ENCODE data around the gene WDR27.
"Not testable (repeated sequence)": the region's sequence is repeated elsewhere in the genome, so short reads cannot be mapped to it uniquely, and the experiment has no call there.

The WDR27 gene

GRCh38 chr6:169661391-169661756, 40.5 kb downstream of the WDR27 start:
- DNase-seq (ENCODE audit: low read depth), result no peak

- DNase-seq (ENCODE audit: low read depth), result no peak
Measured at GRCh38 chr6:169660751-169661390, 41.0 kb downstream of the WDR27 start.

- DNase-seq (ENCODE audit: low read depth), result no peak
Measured at GRCh38 chr6:169659820-169660610, 41.8 kb downstream of the WDR27 start.

GRCh38 chr6:169657284-169657610, 44.6 kb downstream of the WDR27 start:
- DNase-seq (ENCODE audit: low read depth), result no peak

GRCh38 chr6:169656546-169657283, 45.1 kb downstream of the WDR27 start:
- no peak for DNase-seq (ENCODE audit: low read depth)

- peak; percentile 53 for DNase-seq (ENCODE audit: low read depth)
Measured at GRCh38 chr6:169654598-169655391, 47.0 kb downstream of the WDR27 start.

GRCh38 chr6:169653691-169654090, 48.1 kb downstream of the WDR27 start:
- DNase-seq (ENCODE audit: low read depth), result no peak

- DNase-seq (ENCODE audit: low read depth), result no peak
Measured at GRCh38 chr6:169652896-169653295, 48.9 kb downstream of the WDR27 start.

- DNase-seq (ENCODE audit: low read depth), result no peak
Measured at GRCh38 chr6:169651498-169651897, 50.3 kb downstream of the WDR27 start.

GRCh38 chr6:169650959-169651292, 50.9 kb downstream of the WDR27 start:
- no peak for DNase-seq (ENCODE audit: low read depth)

- no peak for DNase-seq (ENCODE audit: low read depth)
Measured at GRCh38 chr6:169650241-169650958, 51.4 kb downstream of the WDR27 start.

GRCh38 chr6:169648617-169649016, 53.2 kb downstream of the WDR27 start:
- no peak for DNase-seq (ENCODE audit: low read depth)

GRCh38 chr6:169648092-169648491, 53.7 kb downstream of the WDR27 start:
- DNase-seq (ENCODE audit: low read depth), result no peak

- no peak for DNase-seq (ENCODE audit: low read depth)
Measured at GRCh38 chr6:169647637-169648036, 54.2 kb downstream of the WDR27 start.

GRCh38 chr6:169646906-169647567, 54.8 kb downstream of the WDR27 start:
- no peak for DNase-seq (ENCODE audit: low read depth)

GRCh38 chr6:169645459-169645858, 56.4 kb downstream of the WDR27 start:
- not testable (repeated sequence) for DNase-seq (ENCODE audit: low read depth)

- no peak for DNase-seq (ENCODE audit: low read depth)
Measured at GRCh38 chr6:169643521-169643920, 58.3 kb downstream of the WDR27 start.

GRCh38 chr6:169642455-169642854, 59.4 kb downstream of the WDR27 start:
- DNase-seq (ENCODE audit: low read depth), result no peak

GRCh38 chr6:169641461-169642085, 60.3 kb downstream of the WDR27 start:
- no peak for DNase-seq (ENCODE audit: low read depth)

- DNase-seq (ENCODE audit: low read depth), result no peak
Measured at GRCh38 chr6:169640983-169641382, 60.8 kb downstream of the WDR27 start.

- no peak for DNase-seq (ENCODE audit: low read depth)
Measured at GRCh38 chr6:169640351-169640852, 61.4 kb downstream of the WDR27 start.
